Limb (tissue), 2 donors: ENCODE data around the gene ELP5.
"Not testable (repeated sequence)": the region's sequence is repeated elsewhere in the genome, so short reads cannot be mapped to it uniquely, and the experiment has no call there.

Experiments
- DNase-seq, 2 donors: peaks; one replicate each; pipeline ENCODE4 v3.0.0-alpha.2; 2016; ENCODE audit errors: extremely low spot score in 2 of 2

Gene ELP5

DNA sequence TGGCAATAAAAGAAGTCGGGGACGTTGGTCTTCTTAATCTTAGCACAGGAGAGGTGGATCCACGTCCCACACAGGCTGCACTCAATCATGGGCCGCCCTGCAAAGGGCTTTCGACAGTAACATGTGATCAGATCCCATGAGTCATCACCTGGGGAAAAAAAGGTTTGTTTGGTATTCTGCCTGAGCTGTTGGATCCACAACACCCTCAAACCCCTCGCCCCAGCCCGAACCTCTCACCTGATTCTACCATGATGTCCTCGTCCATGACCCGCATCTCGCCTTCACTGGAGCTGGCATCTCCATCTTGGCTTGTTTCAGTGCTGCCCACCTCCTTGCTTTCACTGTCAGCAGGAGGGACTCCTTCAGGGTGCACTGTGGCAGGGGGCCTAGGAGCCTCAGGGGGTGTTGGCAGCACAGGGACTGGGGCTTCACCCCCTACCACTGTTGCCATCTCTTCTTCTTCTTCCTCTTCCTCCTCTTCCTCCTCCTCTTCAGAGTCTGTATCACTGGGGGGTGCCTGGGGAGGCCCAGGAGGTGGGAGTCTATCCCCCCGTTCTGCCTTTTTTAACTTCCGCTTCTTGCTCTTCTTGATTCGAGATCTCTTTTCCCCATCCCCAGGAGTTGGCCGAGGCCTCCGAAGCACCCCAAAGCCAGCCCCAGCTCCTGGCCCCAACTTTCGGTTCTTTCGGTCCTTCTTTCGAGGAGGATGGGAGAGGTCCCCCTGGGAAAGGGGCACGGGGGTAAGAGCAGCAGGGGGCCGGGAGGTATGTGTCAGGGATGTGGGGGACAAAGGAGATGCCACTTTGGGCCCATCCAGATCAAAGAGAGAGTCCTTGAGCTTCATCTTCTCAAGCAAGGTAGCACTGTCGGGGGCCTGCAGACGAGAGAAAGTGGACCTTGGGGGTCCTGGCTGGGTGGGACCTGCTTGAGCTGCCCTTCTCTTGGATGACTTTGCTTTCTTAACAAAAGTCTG, 16.0 kb upstream of the ELP5 start:
- no peak for DNase-seq

DNA sequence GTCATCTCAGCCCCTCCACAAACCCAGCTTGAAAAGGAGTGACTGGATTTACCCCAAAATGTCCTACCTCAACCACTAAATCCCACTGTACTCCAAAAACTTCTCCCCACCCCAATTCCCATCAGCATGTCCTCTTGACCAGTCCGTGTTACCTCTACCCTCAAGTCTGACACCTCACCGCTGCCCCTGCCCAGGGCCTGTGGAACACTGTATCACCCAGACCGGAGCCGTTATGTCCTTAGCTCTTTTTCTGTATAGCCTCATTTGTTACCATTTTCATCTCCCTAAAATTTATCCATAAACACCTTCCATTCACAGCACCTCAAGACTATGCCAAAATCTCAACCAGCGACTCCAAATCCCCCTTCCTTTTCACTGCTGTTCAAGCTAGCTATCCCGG, 15.2 kb upstream of the ELP5 start:
- DNase-seq = no peak

DNA sequence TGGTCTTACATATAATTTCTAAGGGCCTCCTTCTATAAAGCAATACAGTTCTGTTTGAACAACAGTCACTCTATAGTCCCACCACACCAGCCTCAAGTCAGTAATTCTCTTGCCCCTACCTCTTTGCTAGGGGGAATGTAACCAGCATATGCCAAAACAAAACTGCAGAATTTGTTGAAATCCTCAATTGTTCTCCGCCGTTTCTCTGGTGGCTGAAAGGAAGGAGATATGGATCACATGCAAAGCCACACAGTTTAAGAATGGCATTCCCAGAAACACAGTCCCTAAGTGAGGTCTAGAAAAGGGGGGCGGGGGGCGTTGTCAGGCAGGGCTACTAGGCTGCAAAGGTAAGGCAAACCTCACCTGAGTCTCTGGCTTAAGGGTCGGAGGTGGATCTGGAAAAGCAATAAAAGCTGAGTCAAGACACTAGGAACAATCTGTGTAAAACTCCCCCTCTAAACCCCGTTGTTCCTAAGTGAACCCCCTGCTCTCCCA, 14.7 kb upstream of the ELP5 start:
- no peak for DNase-seq

DNA sequence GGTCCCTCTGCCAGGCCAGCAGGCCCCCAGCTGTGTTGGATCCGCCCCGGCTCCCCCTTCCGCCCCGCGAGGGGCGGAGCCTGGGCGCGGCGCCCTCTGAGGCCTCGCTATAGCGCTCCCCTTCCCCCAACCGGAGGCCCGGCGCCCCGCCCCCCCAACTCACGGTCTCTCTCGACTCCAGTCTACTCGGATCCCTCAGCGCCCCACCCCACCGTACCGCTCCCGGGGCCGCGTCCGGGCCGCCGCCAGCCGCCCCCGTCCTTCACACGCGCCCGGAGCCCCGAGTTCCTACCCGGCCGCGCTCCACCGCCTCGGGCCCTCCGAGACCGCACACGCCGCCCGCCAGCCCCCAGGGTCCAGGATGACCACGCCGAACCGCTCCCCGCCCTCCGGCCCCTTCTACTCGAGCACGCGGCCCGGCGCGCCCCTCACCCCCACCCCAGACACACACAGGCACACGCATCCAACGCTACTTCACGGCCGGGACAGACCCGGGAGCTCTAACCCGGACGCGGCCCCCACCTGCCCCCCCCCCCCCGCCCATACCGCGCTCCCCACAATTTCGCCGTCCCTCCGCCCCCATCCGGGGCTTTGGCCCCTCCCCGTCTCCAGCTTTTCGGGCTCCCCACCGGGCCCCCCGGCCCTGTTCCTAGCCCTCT, 14.1 kb upstream of the ELP5 start:
- peak in 1 of 2 donors; percentile 88 for DNase-seq

DNA sequence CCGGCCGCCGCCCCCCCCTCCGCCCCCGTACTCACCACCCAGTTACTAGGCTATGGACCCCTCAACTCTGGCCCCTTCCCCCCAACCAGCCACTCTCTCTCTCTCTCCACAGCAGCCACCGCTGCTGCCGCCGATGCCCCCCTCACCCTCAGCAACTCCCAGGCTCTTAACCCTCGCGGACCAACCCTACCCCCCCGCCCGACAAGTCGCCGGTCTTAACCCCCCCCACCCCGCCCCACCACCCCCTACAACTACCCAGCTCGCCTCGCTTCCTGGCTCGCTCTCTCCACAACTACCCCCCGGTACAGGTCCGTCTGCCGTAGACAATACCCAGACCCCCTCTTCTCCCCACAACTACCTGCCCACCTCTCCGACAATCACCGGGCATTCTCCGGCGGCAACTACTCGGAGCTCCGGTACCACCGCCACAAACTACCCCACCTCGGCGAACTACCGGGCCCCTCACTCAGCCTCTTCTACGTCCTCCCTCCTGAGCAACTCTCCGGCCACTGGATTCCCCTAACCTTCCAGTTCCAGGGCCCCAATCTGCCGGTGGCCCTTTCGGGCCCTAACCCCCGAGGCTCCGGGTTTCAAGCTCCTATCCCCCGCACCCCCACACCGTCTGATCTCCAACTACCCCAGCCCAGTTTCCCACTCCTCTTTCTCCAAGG, 13.5 kb upstream of the ELP5 start:
- DNase-seq = peak in 1 of 2 donors; percentile 77

DNA sequence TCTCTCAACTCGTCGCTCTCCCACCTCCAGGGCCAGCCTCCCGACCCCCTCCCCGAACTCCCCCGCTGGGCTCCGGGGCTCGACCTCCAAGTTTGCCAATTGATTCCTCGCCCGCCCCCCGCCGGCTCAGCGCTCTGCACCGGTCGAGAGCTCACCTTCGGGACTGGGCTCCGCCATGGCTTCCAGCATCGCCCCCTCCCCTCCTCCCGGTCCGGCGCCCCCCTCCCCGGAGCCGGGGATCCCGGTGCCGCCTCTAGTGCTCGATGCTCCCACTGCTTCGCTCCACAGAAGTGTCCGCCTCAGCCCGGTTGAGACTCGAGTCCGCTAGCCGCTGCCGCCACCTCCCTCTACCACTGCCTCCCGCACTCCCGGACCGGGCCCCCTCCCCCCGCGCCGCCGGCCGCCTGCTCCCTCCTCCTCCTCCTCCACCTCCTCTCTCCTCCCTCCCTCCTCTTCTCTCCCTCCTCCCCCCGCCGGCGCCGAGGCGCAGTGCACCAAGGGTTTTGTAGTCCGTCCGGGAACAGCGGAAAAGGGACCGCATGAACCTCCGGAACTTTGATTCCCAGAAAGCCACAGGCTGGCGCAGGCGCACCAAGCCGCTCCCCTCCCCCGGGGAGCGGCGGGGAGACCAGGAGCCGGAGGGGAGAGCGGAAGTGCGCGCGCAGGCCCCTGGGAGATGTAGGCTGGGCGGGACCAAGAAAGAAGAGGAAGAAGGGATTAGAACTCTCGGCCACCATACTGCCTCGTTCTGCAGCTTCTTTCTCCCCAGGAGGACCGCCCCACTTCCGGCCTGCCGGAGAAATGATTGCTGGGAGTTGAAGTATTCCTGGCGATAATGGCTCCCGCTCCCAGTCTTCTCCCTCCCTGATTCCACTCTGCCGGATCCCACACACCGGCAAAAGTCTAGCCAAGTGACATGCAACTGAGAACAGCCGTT, 12.7 kb upstream of the ELP5 start, which contains the start of gene PHF23:
Gene PHF23, minus strand, starts transcription at position 367 of the 937 bp plus-strand sequence. Its CDS starts 178 bp downstream, at position 189.
- DNase-seq = peak; percentile 99 to 100

DNA sequence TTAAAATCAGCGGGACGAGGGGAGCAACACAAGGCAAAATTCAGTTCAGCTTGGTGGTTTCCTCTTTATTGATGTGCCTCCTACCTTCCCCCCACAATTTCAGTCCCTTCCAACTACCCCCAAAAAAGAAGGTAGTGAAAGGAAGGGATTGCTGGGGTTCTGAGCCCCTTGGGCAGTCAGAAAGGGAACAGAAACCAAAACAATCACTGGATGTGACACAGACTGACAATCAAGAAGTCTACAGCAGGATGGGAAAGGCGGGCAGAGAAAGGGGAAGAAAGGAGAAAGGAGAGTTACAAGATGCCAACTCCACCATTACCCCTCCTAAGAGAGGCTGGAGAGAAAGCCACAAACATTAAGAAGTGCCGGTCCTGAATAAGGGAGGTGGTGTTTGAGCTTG, 11.6 kb upstream of the ELP5 start:
- no peak for DNase-seq

DNA sequence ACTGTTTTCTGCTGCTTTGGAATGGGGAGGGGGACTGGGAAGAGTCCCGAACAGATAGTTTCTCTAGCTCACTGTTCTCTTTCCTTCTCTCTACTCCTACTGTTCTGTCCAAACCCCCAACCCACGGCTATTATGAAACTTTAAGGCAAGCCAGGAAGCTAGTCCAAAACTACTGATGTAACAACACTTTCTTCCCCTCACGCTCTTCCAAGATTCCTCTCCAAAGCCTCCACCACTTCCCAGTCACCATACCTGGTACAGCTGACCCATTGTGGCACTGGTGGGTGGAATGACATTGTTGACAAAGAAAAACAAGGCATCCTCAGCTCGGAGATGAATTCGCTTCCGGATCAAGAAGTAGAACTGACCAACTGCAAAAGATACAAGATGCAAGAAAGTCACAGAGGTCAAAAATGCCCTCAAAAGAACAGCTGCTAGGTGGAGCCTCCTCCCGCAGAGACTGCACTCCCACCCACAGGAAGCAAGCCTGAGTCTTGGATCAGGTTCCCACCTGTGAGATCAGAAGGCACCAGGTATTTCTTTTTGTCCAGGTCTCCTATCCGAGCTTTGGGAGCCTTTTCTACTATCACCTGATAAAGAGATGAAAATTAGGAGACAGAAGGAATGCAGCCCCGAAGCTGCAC, 10.8 kb upstream of the ELP5 start:
- no peak for DNase-seq

DNA sequence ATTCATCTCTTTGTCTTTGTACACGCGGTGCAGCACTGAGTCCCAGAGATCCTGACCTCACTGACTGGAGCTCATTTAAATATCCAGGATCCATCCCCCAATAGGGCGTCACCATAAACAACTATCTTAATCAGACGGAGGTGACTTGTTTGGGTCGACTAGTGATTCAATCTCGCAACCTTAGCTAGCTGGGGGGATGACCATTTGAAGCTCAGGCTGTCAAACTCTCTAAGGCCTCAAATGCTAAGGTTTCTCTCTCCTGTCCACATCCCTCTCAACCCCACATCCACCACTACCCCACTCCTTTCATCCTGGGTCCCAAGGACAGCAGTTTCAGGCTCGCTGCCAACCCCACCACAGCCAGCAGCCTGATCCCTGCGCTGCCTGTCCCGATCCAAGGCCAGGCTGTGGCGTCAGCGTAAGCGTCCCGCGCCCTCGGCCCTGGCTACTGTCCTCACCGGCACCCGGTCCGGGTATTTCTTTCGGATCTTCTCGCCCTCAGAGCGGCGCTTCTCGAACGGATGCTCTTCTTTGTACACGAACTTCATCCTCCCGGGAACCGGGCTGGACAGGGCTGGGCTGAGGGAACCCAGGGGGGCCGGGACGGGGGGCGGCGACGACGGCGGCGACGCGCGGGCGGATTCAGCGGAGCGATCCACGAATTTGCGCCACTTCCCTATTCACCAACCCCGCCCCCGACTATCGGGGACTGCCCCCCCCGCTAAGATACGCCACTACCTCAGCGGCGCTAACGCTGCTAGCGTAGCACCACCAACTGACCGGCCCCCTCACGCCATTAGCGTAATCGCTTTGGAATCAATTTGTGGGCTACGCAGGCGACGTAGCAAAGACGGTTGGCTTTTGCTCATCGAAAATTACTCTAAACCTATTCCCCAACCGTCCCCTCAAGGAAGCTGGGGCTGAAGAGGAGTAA, 10.0 kb upstream of the ELP5 start, which contains the start of gene GABARAP:
Gene GABARAP, minus strand, starts transcription at position 667 of the 934 bp plus-strand sequence. Its CDS starts 119 bp downstream, at position 548.
- peak; percentile 96 to 99 for DNase-seq

DNA sequence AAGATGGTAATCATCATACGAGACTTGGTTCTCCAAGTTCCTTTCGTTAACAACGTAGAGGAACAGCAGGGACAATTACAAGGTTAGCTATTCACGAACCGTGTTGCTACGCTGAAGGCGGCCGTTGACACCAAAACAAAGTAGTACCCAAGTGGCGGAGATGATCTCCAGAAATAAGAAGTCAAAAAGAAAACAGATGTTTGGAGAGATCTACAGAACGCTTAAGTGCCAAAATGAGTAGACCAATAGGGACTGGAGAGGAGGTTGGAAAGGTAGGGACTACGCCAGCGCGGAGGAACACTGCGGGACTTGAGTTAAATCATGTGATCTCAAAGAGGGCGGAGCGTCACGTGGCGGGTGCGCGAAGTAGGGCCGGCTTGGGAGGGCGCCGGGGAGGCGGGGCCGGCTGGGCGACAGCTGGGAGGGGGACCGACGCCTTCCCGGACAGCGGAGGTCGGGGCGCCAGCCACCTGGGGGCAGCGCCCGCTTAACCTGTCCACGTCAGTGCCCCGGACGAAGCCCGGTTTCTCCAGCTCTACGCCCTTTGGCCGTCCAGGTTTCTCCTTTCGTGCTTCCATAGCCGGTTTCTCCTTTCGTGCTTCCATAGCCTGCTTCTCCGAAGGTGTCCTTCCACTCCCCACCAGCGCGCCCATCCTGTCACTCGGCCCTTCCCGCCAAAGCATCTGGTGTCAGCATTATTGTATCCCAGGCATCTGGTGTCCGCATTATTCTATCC, 9.1 kb upstream of the ELP5 start:
- DNase-seq = peak; percentile 96 to 97

DNA sequence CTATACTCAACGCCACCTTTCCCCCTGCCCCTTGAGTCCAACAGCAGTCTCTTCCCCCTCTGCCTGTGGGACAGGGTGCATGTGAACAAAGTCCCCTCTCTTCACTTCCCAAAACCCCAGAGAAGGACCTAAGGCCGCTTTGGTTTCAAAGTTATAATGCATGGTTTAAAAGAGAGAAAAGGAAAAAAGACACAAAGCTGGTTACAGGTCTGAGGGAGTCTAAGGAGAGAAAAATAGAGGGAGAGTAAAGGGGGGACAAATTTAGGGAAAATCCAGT, 8.6 kb upstream of the ELP5 start:
- no peak for DNase-seq

DNA sequence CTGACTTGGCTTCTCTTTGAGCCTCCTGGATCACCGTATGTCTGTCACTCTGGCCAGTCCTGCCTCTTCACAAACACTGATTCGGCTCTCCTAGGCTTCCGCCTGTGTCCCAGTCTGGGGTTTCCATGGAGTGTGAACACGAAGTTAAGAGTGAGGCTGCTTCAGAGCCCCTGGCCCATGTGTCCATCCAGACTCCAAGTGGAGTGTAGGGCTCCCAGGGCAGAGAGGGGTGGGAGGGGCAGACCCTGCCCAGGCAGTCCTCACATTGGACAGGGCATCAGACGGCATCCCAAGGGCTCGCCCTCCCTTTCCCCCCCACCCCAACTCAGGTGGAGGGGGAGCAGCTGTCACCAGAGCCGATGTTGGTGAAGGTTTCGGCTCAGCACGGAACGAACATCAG, 8.2 kb upstream of the ELP5 start:
- DNase-seq = not testable (repeated sequence)

DNA sequence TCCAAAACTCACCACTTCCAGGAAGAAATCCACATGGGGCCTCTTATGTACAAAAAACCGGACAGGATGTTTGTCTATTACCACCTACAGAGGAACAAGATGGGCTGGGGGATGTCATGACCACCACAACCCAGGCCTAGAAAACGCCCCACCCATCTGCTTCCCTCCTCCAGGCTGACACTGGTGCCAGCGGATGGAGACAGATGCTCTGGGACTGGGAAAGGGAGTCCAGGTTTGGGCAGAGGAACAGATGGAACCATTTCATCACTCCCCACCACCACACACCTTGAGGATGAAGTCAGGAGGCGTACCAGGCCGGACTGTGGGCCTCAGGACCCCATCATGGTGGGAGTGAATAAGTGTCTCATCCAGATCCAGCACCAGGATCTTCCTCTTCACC, 5.2 kb upstream of the ELP5 start:
- no peak for DNase-seq

DNA sequence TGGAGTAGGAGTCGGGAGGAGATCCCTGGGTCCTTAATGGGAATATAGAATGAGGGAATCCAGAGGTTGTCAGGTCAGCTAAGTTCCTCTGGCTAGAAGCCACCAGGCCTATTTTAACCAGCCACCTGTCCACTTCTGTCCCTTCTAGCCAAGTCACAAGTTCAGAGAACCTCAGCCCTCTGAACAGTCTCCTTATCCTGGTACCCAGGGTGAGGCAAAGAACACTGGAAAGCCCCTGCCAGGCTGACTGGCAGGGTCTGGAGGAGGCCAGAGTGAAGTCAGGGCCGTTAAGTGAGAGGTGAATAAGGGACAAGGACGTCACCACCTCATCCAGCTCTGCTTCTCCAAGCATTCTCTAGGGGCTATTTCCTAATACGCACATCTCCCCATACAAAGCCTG, 3.2 kb upstream of the ELP5 start:
- DNase-seq = no peak

DNA sequence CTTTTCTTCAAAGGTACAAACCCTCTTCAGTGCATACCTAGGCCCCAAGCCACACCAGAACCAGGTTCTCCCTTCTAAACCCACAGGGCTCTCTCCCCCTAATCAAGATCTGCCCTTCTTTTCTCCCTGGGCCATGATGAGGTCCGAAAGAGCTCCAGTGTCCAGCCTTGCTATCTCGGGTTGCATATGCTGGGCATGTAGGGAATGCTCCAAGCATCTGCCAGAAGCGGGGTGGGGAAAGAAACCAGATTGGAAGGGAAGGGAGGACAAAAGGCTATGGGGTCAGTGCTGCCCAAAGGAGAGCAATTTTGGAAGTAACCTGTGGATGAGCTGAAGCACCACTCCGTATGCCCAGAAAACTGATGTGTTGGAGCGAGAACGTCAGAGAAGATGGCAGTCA, 2.8 kb upstream of the ELP5 start:
- DNase-seq = no peak

DNA sequence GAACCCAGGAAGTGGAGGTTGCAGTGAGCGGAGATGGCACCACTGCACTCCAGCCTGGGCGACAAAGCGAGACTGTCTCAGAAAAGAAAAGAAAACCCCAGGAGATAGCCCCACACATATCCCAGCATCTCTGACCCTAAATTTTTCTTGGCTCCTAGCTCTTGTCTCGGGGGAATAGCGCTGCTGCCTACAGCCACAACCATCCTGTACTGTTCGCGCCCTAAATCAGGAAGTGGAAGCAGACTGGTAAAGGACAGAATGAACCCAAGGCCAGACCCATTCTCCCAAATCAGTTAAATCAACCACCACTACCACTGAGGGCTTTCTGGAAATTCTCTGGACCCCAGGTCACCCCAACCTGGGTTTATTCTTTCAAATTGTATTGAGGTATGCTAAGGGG, 2.2 kb upstream of the ELP5 start:
- DNase-seq = no peak

DNA sequence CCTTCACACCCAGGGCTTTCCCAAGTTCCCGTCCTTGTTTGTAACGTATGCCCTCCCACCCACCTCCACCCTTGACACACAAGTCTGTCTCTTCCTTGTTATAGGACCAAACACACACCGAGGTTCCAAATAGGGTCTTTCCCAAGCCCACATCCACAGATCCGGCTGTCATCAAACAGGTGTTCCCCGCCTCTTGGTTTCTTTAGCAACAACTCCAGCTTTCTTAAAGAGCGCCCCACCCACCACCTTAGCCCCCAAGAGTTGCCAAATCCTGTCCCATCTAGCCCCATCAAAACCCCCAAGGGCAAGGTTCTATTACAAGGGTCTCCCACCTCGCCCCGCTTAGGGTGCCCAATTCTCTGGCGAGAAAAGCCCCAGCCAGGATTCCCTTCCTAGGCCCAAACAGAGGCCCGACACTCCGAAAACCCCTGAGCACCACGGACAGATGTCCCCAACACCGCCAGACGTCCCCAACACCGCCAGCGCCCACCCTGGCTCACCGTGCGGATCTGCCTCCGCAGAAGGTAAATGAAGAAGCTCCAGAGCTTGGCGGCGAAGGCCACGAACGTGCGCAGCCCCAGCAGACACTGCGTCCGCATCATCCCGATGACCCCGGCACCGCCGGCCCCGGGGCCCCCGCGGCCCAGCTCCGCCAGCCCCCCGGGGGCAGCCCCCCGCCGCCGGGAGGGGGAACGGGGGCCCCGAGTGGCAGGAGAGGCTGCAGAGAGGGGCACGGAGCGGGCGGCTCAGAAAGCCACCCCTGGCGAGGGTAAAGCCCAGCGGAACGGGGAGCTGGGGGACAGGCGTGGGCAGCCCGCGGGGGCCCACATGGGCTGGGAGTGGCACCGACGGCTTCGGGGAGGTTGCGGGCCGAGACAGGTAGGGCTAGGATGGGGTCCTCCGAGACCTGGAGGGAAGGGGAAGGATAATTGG, 1.1 kb upstream of the ELP5 start:
- DNase-seq = no peak
